ENCODE measurements around the gene MUCL3. TPM values are rescaled to one million over a fixed set of nuclear protein-coding genes. Genes with fewer than 3 reads are reported as not detected.

The MUCL3 gene
- total and polyA plus RNA-seq, 2 of the 8 experiments (the other 6 are each of a cell fraction or from before 2014, with no cell fraction given) = 0.15 to 0.37 TPM

DNA sequence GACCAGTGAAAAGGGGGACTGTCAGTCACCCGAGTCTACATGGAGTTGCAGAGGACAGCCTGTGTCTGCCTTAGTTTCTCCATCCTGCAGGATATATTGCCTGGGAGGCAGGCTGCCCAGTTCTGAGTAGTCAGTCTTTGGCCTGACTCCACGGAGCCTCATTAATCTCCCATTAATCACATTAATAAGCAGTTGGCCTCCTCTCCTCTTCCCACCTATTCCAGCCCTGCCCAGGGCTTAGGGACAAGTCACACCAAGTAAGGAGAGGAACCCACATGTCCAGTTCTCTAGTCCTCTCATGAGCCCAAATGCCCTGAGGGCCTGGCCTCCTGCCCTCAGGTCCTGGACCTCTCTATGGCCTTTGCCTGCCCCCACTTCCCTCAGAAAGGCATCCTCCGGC, 1.3 kb upstream of the MUCL3 start:
- Histone ChIP-seq H3K18ac (ENCODE audit: extremely low read depth, low read length) (no peak overlapping the region), H3K14ac (ENCODE audit: insufficient read length) (no peak overlapping the region), H3K9me3 (ENCODE audit: insufficient read depth in 2 of 2, low read depth in 1 of 2, low read length in 1 of 2) (no peaks in the 10 kb centered on the region), H2AFZ (ENCODE audit: low read length) (no peak overlapping the region), H2BK12ac (ENCODE audit: low read depth, low read length) (no peak overlapping the region), H4K91ac (replicated peaks; ENCODE audit: insufficient read length, low read length) (no peak overlapping the region), H3K4me3 (ENCODE audit: extremely low read depth in 1 of 4, insufficient read depth in 2 of 4, low read depth in 3 of 4, low read length in 4 of 4) (no peak overlapping the region), H3K27ac (ENCODE audit: low read depth, low read length) (no peak overlapping the region), H3K36me3 (ENCODE audit: control insufficient read depth in 2 of 4, insufficient read depth in 4 of 4, low read length in 3 of 4) (no peaks in the 10 kb centered on the region), H2BK120ac (replicated peaks; ENCODE audit: low read depth, low read length) (no peak overlapping the region), H4K8ac (ENCODE audit: extremely low read depth, insufficient read depth, low read length) (no peak overlapping the region), H3K79me2 (ENCODE audit: control insufficient read depth in 1 of 2, insufficient read depth in 2 of 2, low read length in 2 of 2) (no peaks in the 10 kb centered on the region), H2BK5ac (ENCODE audit: low read depth, low read length) (no peak overlapping the region; the same call in 1 of the 2 replicates), H2BK15ac (ENCODE audit: low read length) (0 out of 2 replicates have a peak overlapping the region, but pooled peaks have one; percentile 46), H3K79me1 (ENCODE audit: low read depth, low read length) (no peaks in the 10 kb centered on the region), H2AK5ac (ENCODE audit: low read depth, low read length) (no peak overlapping the region), H3K56ac (replicated peaks; ENCODE audit: insufficient read length, low read depth, low read length) (no peak overlapping the region), H2BK20ac (ENCODE audit: low read length) (0 out of 2 replicates have a peak overlapping the region, but pooled peaks have one; percentile 2), H3K23ac (ENCODE audit: insufficient read length) (no peak overlapping the region), H3K23me2 (ENCODE audit: low read depth, low read length) (no peaks in the 10 kb centered on the region), H3K27me3 (replicated peaks in 1 of 4; ENCODE audit: control insufficient read depth in 3 of 4, extremely low read depth in 1 of 4, insufficient read depth in 3 of 4, low read length in 3 of 4) (no peaks in the 10 kb centered on the region; a peak in 1 of 7 replicates), H3K4ac (replicated peaks; ENCODE audit: insufficient read length, low read depth, low read length) (no peak overlapping the region), H4K5ac (ENCODE audit: insufficient read length, low read depth, low read length) (no peak overlapping the region), H3K4me2 (ENCODE audit: insufficient read depth in 1 of 2, low read depth in 2 of 2, low read length in 2 of 2) (no peak overlapping the region), H3K9ac (replicated peaks in 1 of 4; ENCODE audit: extremely low read depth in 1 of 4, low read depth in 3 of 4, low read length in 3 of 4) (no peak overlapping the region), H4K20me1 (replicated peaks in 1 of 2; ENCODE audit: control insufficient read depth in 1 of 2, insufficient read depth in 2 of 2, low read length in 2 of 2) (no peaks in the 10 kb centered on the region), H3K4me1 (replicated peaks in 1 of 4; ENCODE audit: control insufficient read depth in 3 of 4, insufficient read depth in 4 of 4, low read length in 3 of 4) (peaks cover 6 to 11% (median 9%) of the 10 kb centered on the region in 4 experiments)
- DNase-seq (ENCODE audit: low read depth in 1 of 2, low spot score in 2 of 2) = no peak
- WGBS, 2 experiments (ENCODE audit: extremely low coverage in 1 of 2, insufficient coverage in 1 of 2, insufficient read length in 1 of 2, insufficient replicate concordance in 2 of 2, low coverage in 1 of 2, low lambda C conversion rate in 2 of 2, missing lambda C conversion rate in 1 of 2) = 80% methylated on average over 2 of the region's 3 CpGs; no CpG with 5 or more reads in 1 of the 2 experiments
- CTCF ChIA-PET (ENCODE audit: partially characterized antibody) = interaction anchor here (1.0 to 6.5 kb wide), 8 partner anchors 10 to 147 kb away, joined by 3 to 52 read pairs (median 8); partner anchors contain the start of gene VARS2
- no peak for FAIRE-seq
- POLR2A ChIA-PET (ENCODE audit: partially characterized antibody) = interaction anchor here (1.3 kb wide), 1 partner anchor 103 kb away, joined by 3 read pairs; no protein-coding TSS in a partner anchor
- TF ChIP-seq MAFK (IDR thresholded peaks at IDR 0.05; ENCODE audit: low read depth, low read length) (no peak), GTF2F1 (IDR thresholded peaks at IDR 0.05; ENCODE audit: borderline replicate concordance, low read depth, low read length) (no peak), POLR2A (IDR thresholded peaks at IDR 0.05; ENCODE audit: control extremely low read depth in 1 of 2, low read depth in 2 of 2, low read length in 2 of 2) (no peak), TAF1 (IDR thresholded peaks at IDR 0.05; ENCODE audit: low read depth, low read length) (no peak), JUND (IDR thresholded peaks at IDR 0.05; ENCODE audit: low read length) (no peak), CHD2 (IDR thresholded peaks at IDR 0.05; ENCODE audit: low read length) (no peak), HDAC6 (IDR thresholded peaks at IDR 0.05; ENCODE audit: low read depth, low read length) (no peak), BRCA1 (IDR thresholded peaks at IDR 0.05; ENCODE audit: low read depth, low read length) (no peak), POLR2AphosphoS5 (IDR thresholded peaks at IDR 0.05; ENCODE audit: low read depth, low read length) (no peak), NRF1 (IDR thresholded peaks at IDR 0.05; ENCODE audit: low read depth, low read length) (no peak)
- TF ChIP-seq, protein P1, sequence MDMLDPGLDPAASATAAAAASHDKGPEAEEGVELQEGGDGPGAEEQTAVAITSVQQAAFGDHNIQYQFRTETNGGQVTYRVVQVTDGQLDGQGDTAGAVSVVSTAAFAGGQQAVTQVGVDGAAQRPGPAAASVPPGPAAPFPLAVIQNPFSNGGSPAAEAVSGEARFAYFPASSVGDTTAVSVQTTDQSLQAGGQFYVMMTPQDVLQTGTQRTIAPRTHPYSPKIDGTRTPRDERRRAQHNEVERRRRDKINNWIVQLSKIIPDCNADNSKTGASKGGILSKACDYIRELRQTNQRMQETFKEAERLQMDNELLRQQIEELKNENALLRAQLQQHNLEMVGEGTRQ (IDR thresholded peaks at IDR 0.05; ENCODE audit: low read length) = no peak
- TF ChIP-seq, protein P2, sequence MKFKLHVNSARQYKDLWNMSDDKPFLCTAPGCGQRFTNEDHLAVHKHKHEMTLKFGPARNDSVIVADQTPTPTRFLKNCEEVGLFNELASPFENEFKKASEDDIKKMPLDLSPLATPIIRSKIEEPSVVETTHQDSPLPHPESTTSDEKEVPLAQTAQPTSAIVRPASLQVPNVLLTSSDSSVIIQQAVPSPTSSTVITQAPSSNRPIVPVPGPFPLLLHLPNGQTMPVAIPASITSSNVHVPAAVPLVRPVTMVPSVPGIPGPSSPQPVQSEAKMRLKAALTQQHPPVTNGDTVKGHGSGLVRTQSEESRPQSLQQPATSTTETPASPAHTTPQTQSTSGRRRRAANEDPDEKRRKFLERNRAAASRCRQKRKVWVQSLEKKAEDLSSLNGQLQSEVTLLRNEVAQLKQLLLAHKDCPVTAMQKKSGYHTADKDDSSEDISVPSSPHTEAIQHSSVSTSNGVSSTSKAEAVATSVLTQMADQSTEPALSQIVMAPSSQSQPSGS (IDR thresholded peaks at IDR 0.05; ENCODE audit: low read length) = no peak

Data from H1 (cell line).